Activated T-cell treated with anti-CD3 and anti-CD28 coated beads for 48 hours (primary cell): ENCODE measurements around the gene MCF2L.
A peak's percentile ranks its signal among the peaks of the same experiment; 100 is the strongest.

ENCODE experiments used
- DNase-seq: peaks from one replicate; pipeline ENCODE4 v3.0.0-alpha.2; 2020; ENCODE audit warnings: low read depth

MCF2L gene

GRCh38 chr13:112965573-112966115 is 3.4 kb upstream of the MCF2L start:
- no peak for DNase-seq

- DNase-seq = no peak
Measured at GRCh38 chr13:112966776-112967175, 2.2 kb upstream of the MCF2L start.

GRCh38 chr13:112967686-112968379 is 1.2 kb upstream of the MCF2L start:
- no peak for DNase-seq

GRCh38 chr13:112968380-112968909 is 569 bp upstream of the MCF2L start:
- DNase-seq = peak; percentile 15

- DNase-seq = no peak
Measured at GRCh38 chr13:112969692-112970338, 801 bp downstream of the MCF2L start.

- no peak for DNase-seq
Measured at GRCh38 chr13:112970552-112971287, 1.7 kb downstream of the MCF2L start.

GRCh38 chr13:112971288-112971643 is 2.3 kb downstream of the MCF2L start:
- DNase-seq = no peak

- no peak for DNase-seq
Measured at GRCh38 chr13:112972258-112972657, 3.2 kb downstream of the MCF2L start.

GRCh38 chr13:112972867-112973576 is 4.0 kb downstream of the MCF2L start:
- DNase-seq = no peak

GRCh38 chr13:112973577-112973951 is 4.5 kb downstream of the MCF2L start:
- DNase-seq = no peak

- DNase-seq = no peak
Measured at GRCh38 chr13:112974125-112974524, 5.1 kb downstream of the MCF2L start.

- no peak for DNase-seq
Measured at GRCh38 chr13:112974671-112975070, 5.7 kb downstream of the MCF2L start.

GRCh38 chr13:112975401-112975939 is 6.5 kb downstream of the MCF2L start:
- no peak for DNase-seq

GRCh38 chr13:112976526-112976925 is 7.5 kb downstream of the MCF2L start:
- no peak for DNase-seq

- no peak for DNase-seq
Measured at GRCh38 chr13:112977091-112977490, 8.1 kb downstream of the MCF2L start.

- no peak for DNase-seq
Measured at GRCh38 chr13:112977525-112977924, 8.5 kb downstream of the MCF2L start.

GRCh38 chr13:112978561-112979405 is 9.8 kb downstream of the MCF2L start:
- no peak for DNase-seq

GRCh38 chr13:112979406-112979902 is 10.4 kb downstream of the MCF2L start:
- no peak for DNase-seq

- DNase-seq = no peak
Measured at GRCh38 chr13:112980434-112980833, 11.4 kb downstream of the MCF2L start.

- no peak for DNase-seq
Measured at GRCh38 chr13:112981451-112981850, 12.4 kb downstream of the MCF2L start.
